NCI-H524 (cell line): ENCODE measurements around the gene ZCCHC2.

Experiments used
- DNase-seq, 2 experiments: peaks; one replicate each; lab custom pipeline; 2025; lab: John Stamatoyannopoulos, UW

ZCCHC2 gene

GRCh38 chr18:62510789-62511188 lies 12.0 kb upstream of the ZCCHC2 start:
- DNase-seq: no peak

GRCh38 chr18:62512532-62512931 lies 10.3 kb upstream of the ZCCHC2 start:
- DNase-seq: no peak

- DNase-seq: no peak
Observed at GRCh38 chr18:62512996-62513395, 9.8 kb upstream of the ZCCHC2 start.

GRCh38 chr18:62514570-62514969 lies 8.3 kb upstream of the ZCCHC2 start:
- no peak for DNase-seq

- no peak for DNase-seq
Observed at GRCh38 chr18:62516242-62516641, 6.6 kb upstream of the ZCCHC2 start.

- no peak for DNase-seq
Observed at GRCh38 chr18:62518460-62519375, 4.1 kb upstream of the ZCCHC2 start.

GRCh38 chr18:62519684-62520083 lies 3.1 kb upstream of the ZCCHC2 start:
- DNase-seq: no peak

- no peak for DNase-seq
Observed at GRCh38 chr18:62521082-62521481, 1.7 kb upstream of the ZCCHC2 start.

- peak in 1 of 2 experiments; percentile 28 for DNase-seq
Observed at GRCh38 chr18:62521593-62521992, 1.2 kb upstream of the ZCCHC2 start.

- peak in 1 of 2 experiments; percentile 36 for DNase-seq
Observed at GRCh38 chr18:62522178-62522503, 684 bp upstream of the ZCCHC2 start.

GRCh38 chr18:62523255-62523588 lies 397 bp downstream of the ZCCHC2 start:
- DNase-seq: no peak

GRCh38 chr18:62523631-62524439 lies 1.0 kb downstream of the ZCCHC2 start:
- DNase-seq: peak; percentile 3 to 37

GRCh38 chr18:62524440-62525200 lies 1.8 kb downstream of the ZCCHC2 start:
- DNase-seq: peak; percentile 15 to 47

GRCh38 chr18:62525608-62526007 lies 2.8 kb downstream of the ZCCHC2 start:
- no peak for DNase-seq

GRCh38 chr18:62526098-62527025 lies 3.5 kb downstream of the ZCCHC2 start:
- DNase-seq: peak; percentile 62 to 83

GRCh38 chr18:62529597-62529996 lies 6.8 kb downstream of the ZCCHC2 start:
- DNase-seq: no peak

- DNase-seq: no peak
Observed at GRCh38 chr18:62531078-62531477, 8.3 kb downstream of the ZCCHC2 start.

GRCh38 chr18:62531931-62532330 lies 9.1 kb downstream of the ZCCHC2 start:
- no peak for DNase-seq

GRCh38 chr18:62536005-62536404 lies 13.2 kb downstream of the ZCCHC2 start:
- no peak for DNase-seq

GRCh38 chr18:62537042-62537894 lies 14.4 kb downstream of the ZCCHC2 start:
- no peak for DNase-seq
